ENCODE results near the gene TMEM200C. TPM values are rescaled to one million over a fixed set of nuclear protein-coding genes. Genes with fewer than 3 reads are reported as not detected.

TMEM200C gene
- total and polyA plus RNA-seq, 9 of the 15 experiments (the other 6 are each of a cell fraction or from before 2014, with no cell fraction given), result 0.04 TPM; not detected in 8

- TF ChIP-seq CHD7 (IDR thresholded peaks at IDR 0.05; ENCODE audit: low read depth, low read length) (no peak), HMBOX1 (IDR thresholded peaks at IDR 0.05) (no peak), FOXM1 (IDR thresholded peaks at IDR 0.05; ENCODE audit: low read depth) (no peak), FOXM1 (CRISPR knock-in tag; IDR thresholded peaks at IDR 0.05; ENCODE audit: low read depth) (no peak)
Measured at GRCh38 chr18:5930789-5931188, 35.5 kb upstream of the TMEM200C start (continued).
